Measurements from ENCODE around the gene KLHL35.

DNA sequence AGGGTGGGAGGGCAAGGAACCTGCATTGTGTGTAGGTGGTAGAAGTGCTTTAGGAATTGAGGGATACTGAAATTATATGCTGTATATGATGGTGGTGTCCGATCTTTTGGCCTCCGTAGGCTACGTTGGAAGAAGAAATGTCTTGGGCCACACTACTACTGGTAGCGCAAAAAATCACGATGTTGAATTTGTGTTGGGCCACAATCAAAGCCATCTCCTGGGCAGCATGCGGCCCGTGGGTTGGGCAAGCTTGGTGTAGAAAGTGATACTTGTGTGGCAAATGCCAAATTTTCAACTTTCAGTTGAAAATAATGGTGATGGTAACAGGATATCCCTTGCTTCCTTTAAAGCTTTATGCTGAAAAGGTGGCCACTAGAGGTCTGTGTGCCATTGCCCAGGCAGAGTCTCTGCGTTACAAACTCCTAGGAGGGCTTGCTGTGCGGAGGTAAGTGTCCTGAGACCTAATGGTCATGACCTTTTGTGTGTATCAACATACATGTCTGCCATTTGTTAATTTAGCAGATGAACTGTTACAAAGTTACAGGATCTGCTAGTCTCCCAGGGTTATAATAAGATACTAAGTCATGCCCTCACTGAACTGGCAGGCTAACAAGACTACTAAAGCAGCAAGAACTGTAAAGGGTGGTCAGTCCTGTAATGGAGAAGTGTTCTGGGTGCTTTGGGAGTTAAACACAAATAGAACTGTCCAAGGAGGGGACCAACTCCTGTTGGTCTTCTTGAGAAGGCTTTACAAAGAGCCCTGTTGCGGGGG, 30.8 kb downstream of the KLHL35 start:
- TF ChIP-seq POLR2A (IDR thresholded peaks at IDR 0.05): no peak
- TF ChIP-seq, protein P1, sequence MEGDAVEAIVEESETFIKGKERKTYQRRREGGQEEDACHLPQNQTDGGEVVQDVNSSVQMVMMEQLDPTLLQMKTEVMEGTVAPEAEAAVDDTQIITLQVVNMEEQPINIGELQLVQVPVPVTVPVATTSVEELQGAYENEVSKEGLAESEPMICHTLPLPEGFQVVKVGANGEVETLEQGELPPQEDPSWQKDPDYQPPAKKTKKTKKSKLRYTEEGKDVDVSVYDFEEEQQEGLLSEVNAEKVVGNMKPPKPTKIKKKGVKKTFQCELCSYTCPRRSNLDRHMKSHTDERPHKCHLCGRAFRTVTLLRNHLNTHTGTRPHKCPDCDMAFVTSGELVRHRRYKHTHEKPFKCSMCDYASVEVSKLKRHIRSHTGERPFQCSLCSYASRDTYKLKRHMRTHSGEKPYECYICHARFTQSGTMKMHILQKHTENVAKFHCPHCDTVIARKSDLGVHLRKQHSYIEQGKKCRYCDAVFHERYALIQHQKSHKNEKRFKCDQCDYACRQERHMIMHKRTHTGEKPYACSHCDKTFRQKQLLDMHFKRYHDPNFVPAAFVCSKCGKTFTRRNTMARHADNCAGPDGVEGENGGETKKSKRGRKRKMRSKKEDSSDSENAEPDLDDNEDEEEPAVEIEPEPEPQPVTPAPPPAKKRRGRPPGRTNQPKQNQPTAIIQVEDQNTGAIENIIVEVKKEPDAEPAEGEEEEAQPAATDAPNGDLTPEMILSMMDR (IDR thresholded peaks at IDR 0.05): no peak
- TF ChIP-seq POLR2AphosphoS5 (IDR thresholded peaks at IDR 0.05): no peak
